Astrocyte (in vitro differentiated cells and primary cell): Measurements from ENCODE around the gene CYP39A1. TPM values are rescaled to one million over a fixed set of nuclear protein-coding genes. Genes with fewer than 3 reads are reported as not detected.
A peak's percentile ranks its signal among the peaks of the same experiment; 100 is the strongest.

ENCODE experiments used
- DNase-seq: peaks from one replicate; pipeline ENCODE4 v3.0.0-alpha.2; 2010; ENCODE audit warnings: low read depth
- FAIRE-seq: peaks from 2 replicates; lab custom pipeline; 2011; peaks lifted over from hg19 to GRCh38; lab: Jason Lieb, UNC
- H2AFZ ChIP-seq: 2 replicates; pipeline ENCODE4 v1.6.0; 2012; ENCODE audit warnings: low read depth, low read length, inconsistent platforms
- H3K27ac ChIP-seq: 2 replicates; pipeline ENCODE4 v1.5.1; 2011; ENCODE audit warnings: low read depth, low read length, inconsistent platforms
- H3K27me3 ChIP-seq: 2 replicates; pipeline ENCODE4 v1.6.0; 2011; ENCODE audit warnings: low read length, inconsistent platforms; ENCODE audit not compliant: insufficient read depth
- H3K36me3 ChIP-seq: 2 replicates; pipeline ENCODE4 v1.5.1; 2011; ENCODE audit warnings: low read length, inconsistent platforms; ENCODE audit not compliant: insufficient read depth
- H3K4me1 ChIP-seq: 2 replicates; pipeline ENCODE4 v1.5.1; 2011; ENCODE audit warnings: low read length, inconsistent platforms; ENCODE audit not compliant: insufficient read depth
- H3K4me2 ChIP-seq: 2 replicates; pipeline ENCODE4 v1.6.0; 2012; ENCODE audit warnings: low read length, inconsistent platforms
- H3K4me3 ChIP-seq: 2 replicates; pipeline ENCODE4 v1.5.1; 2011; ENCODE audit warnings: low read depth, mild to moderate bottlenecking, low read length, inconsistent platforms; ENCODE audit not compliant: insufficient read depth
- H3K79me2 ChIP-seq: 2 replicates; pipeline ENCODE4 v1.6.0; 2012; ENCODE audit warnings: mild to moderate bottlenecking, low read length, inconsistent platforms; ENCODE audit not compliant: insufficient read depth
- H3K9ac ChIP-seq: 2 replicates; pipeline ENCODE4 v1.6.0; 2012; ENCODE audit warnings: mild to moderate bottlenecking, low read length, inconsistent platforms
- H3K9me3 ChIP-seq: 2 replicates; pipeline ENCODE4 v1.5.1; 2012; ENCODE audit warnings: low read depth, mild to moderate bottlenecking, low read length, inconsistent platforms; ENCODE audit not compliant: insufficient read depth
- H4K20me1 ChIP-seq: 2 replicates; pipeline ENCODE4 v1.6.0; 2012; ENCODE audit warnings: low read length, inconsistent platforms; ENCODE audit not compliant: insufficient read depth
- H3K27ac Mint-ChIP-seq: one replicate; pipeline ENCODE4 v1.8.0; 2021; ENCODE audit warnings: mild to moderate bottlenecking, mixed read lengths; ENCODE audit not compliant: unreplicated experiment
- H3K27me3 Mint-ChIP-seq: one replicate; pipeline ENCODE4 v1.8.0; 2021; ENCODE audit warnings: low read depth, mixed read lengths; ENCODE audit not compliant: unreplicated experiment
- H3K36me3 Mint-ChIP-seq: one replicate; pipeline ENCODE4 v1.8.0; 2021; ENCODE audit warnings: low read depth, mixed read lengths; ENCODE audit not compliant: unreplicated experiment
- H3K4me1 Mint-ChIP-seq: one replicate; pipeline ENCODE4 v1.8.0; 2021; ENCODE audit warnings: low read depth, mixed read lengths; ENCODE audit not compliant: unreplicated experiment
- H3K4me3 Mint-ChIP-seq: one replicate; pipeline ENCODE4 v1.8.0; 2021; ENCODE audit warnings: mild to moderate bottlenecking, moderate library complexity, mixed read lengths; ENCODE audit not compliant: unreplicated experiment
- H3K9me3 Mint-ChIP-seq: one replicate; pipeline ENCODE4 v1.8.0; 2021; ENCODE audit warnings: mild to moderate bottlenecking, mixed read lengths; ENCODE audit not compliant: unreplicated experiment
- CTCF ChIP-seq: IDR thresholded peaks from 2 replicates; pipeline ENCODE4 v1.5.1; 2011; ENCODE audit warnings: low read depth, mild to moderate bottlenecking, inconsistent platforms, low read length, moderate library complexity; ENCODE audit not compliant: insufficient read depth
- EZH2 ChIP-seq: IDR thresholded peaks from 2 replicates; pipeline ENCODE4 v1.6.1; 2012; ENCODE audit warnings: mild to moderate bottlenecking, low read length, inconsistent platforms; ENCODE audit not compliant: insufficient read depth
- total RNA-seq: library from RNA; stranded (reverse); gene quantifications from 2 replicates; pipeline ENCODE4 v1.2.1, GENCODE V29; 2021

The CYP39A1 gene
- total RNA-seq, 1 donor from 2014 or later = 0.84 TPM

DNA sequence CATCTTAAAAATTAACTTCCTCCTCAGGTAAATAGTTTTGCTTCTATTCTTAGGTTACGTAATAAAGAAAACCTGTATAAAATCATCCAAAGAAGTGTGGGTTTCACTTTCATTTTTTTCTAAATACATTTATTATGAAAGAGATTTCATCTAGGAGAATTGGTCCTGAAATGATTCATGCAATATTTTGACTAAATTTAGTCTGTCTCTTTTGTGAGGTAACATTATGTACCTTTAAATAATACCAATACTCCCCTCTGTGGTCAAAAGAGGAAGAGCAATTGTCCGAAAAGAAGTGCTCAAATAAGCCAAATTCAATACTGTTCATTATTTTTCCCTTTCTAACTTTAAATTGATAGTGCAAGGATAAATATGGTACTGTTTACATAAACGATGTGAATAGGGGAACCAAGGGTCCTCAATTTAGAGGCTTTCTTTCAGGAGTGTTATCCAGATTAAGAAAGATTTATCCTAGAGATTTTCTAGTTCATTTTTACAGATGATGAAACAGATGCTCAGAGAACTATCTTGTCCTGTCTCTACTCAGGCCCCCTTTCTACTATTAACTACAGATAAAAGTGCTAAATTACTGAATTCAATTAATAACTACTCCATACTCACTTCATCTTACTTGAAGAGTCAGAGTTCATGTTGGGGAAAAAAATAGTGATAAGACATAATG lies 26.2 kb downstream of the CYP39A1 start:
- no peaks in the 10 kb centered on the region for H3K79me2 ChIP-seq
- no peaks in the 10 kb centered on the region for H3K36me3 ChIP-seq
- no peaks in the 10 kb centered on the region for H3K27me3 Mint-ChIP-seq
- no peak overlapping the region for H3K27ac Mint-ChIP-seq
- no peaks in the 10 kb centered on the region for H3K4me1 ChIP-seq
- H3K4me2 ChIP-seq = no peak overlapping the region
- TF ChIP-seq CTCF (peak; percentile 59), EZH2 (no peak)
- H3K9me3 ChIP-seq = no peaks in the 10 kb centered on the region
- H3K4me1 Mint-ChIP-seq = no peaks in the 10 kb centered on the region
- no peak overlapping the region for H3K9ac ChIP-seq
- no peaks in the 10 kb centered on the region for H3K27me3 ChIP-seq
- no peak overlapping the region for H2AFZ ChIP-seq
- no peaks in the 10 kb centered on the region for H3K9me3 Mint-ChIP-seq
- H3K4me3 ChIP-seq = no peak overlapping the region
- H3K4me3 Mint-ChIP-seq = no peak overlapping the region
- no peaks in the 10 kb centered on the region for H4K20me1 ChIP-seq
- FAIRE-seq (no peak), DNase-seq (no peak)
- H3K27ac ChIP-seq = no peak overlapping the region
- H3K36me3 Mint-ChIP-seq = no peaks in the 10 kb centered on the region

DNA sequence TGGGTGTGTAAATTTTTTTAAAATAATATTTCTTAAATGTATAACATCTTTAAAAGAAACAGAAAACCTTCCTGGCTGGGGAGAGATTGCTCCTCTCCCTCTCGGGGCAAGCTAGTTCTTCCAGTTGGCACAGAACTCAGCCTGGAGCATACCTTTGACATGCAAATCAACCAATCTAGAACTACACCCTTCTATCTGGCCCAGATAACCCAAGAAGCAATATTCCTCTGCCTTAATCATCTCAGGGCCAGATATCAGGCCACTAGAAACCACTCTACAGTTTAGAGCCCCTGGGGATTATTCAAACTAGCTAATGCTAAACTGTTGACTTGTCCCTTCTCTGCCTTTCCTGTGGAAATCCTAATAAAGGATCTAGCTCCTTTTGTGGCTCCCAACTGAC lies 33.9 kb downstream of the CYP39A1 start:
- no peaks in the 10 kb centered on the region for H3K36me3 Mint-ChIP-seq
- H3K9me3 ChIP-seq = no peaks in the 10 kb centered on the region

More for the DNA sequence above, 33.9 kb downstream of the CYP39A1 start:
- Histone ChIP-seq H3K36me3 (no peaks in the 10 kb centered on the region), H3K4me1 (no peaks in the 10 kb centered on the region), H3K79me2 (no peaks in the 10 kb centered on the region), H3K4me2 (no peak overlapping the region), H3K27ac (no peak overlapping the region), H3K9ac (no peak overlapping the region), H3K27me3 (no peaks in the 10 kb centered on the region), H3K4me3 (no peak overlapping the region), H4K20me1 (no peaks in the 10 kb centered on the region), H2AFZ (no peak overlapping the region)
- Mint-ChIP-seq H3K27ac (no peak overlapping the region), H3K4me1 (no peaks in the 10 kb centered on the region), H3K4me3 (no peak overlapping the region), H3K9me3 (no peaks in the 10 kb centered on the region), H3K27me3 (no peaks in the 10 kb centered on the region)
- TF ChIP-seq EZH2 = no peak
- TF ChIP-seq CTCF = no peak
- DNase-seq (no peak), FAIRE-seq (no peak)
